K562 (cell line): ENCODE measurements around the gene SDCBP2. TPM values are rescaled to one million over a fixed set of nuclear protein-coding genes. Genes with fewer than 3 reads are reported as not detected.

Experiments
- CBX1 ChIP-seq: sonication (generic); IDR thresholded peaks from 2 replicates; pipeline ENCODE4 v1.6.1; 2016; ENCODE audit warnings: antibody characterized with exemption, low read depth, mild to moderate bottlenecking
- CHD2 ChIP-seq: IDR thresholded peaks from 2 replicates; pipeline ENCODE4 v1.6.1; 2011; ENCODE audit warnings: low read depth, low read length
- FIP1L1 ChIP-seq: fragments of 200-400 bp; formaldehyde crosslinking; IDR thresholded peaks from 2 replicates; pipeline ENCODE4 v1.6.1; 2018; ENCODE audit warnings: mild to moderate bottlenecking, low read depth, low read length; ENCODE audit not compliant: poor library complexity, severe bottlenecking
- FOXA1 ChIP-seq: fragments of 450-650 bp; IDR thresholded peaks from 2 replicates; pipeline ENCODE4 v1.6.1; 2016; ENCODE audit warnings: mild to moderate bottlenecking, borderline replicate concordance
- GABPA ChIP-seq: fragments of 200-800 bp; sonication (Bioruptor generic); conservative IDR thresholded peaks from 2 replicates; pipeline ENCODE4 v1.6.1; 2016; ENCODE audit warnings: low read depth, missing genetic modification characterization, missing compliant biosample characterization
- HNRNPUL1 ChIP-seq: fragments of 200-400 bp; formaldehyde crosslinking; IDR thresholded peaks from 2 replicates; pipeline ENCODE4 v1.6.1; 2017; ENCODE audit warnings: low read length
- ID3 ChIP-seq, 2 experiments: fragments of 250-450 bp in 1 of 2; fragments of 450-650 bp in 1 of 2; sonication (Bioruptor Pico) in 1 of 2; IDR thresholded peaks; 2 replicates each; pipeline versions ENCODE4 v1.6.1 to v1.8.0; 2016 to 2021; ENCODE audit warnings: mild to moderate bottlenecking in 2 of 2, moderate library complexity in 2 of 2, missing compliant biosample characterization in 1 of 2, missing genetic modification characterization in 1 of 2
- MBD2 ChIP-seq: sonication (generic); IDR thresholded peaks from 2 replicates; pipeline ENCODE4 v1.6.1; 2016; ENCODE audit warnings: low read depth, borderline replicate concordance
- PTBP1 ChIP-seq: fragments of 200-400 bp; formaldehyde crosslinking; IDR thresholded peaks from 2 replicates; pipeline ENCODE4 v1.6.1; 2017; ENCODE audit warnings: low read depth, low read length
- RBBP5 ChIP-seq: fragments of 200-600 bp; sonication (generic); IDR thresholded peaks from 2 replicates; pipeline ENCODE4 v1.6.1; 2012; ENCODE audit warnings: borderline replicate concordance, mild to moderate bottlenecking, low read length, control low read depth, inconsistent platforms; ENCODE audit not compliant: insufficient read depth, poor library complexity, severe bottlenecking
- RBM39 ChIP-seq: fragments of 200-400 bp; formaldehyde crosslinking; optimal IDR thresholded peaks from 2 replicates; pipeline ENCODE3; 2018; ENCODE audit warnings: low read depth, low read length
- RCOR1 ChIP-seq, 2 experiments: IDR thresholded peaks; 2 replicates each; pipeline ENCODE4 v1.6.1; 2012; ENCODE audit warnings: low read depth in 2 of 2, low read length in 2 of 2, borderline replicate concordance in 1 of 2, improper control_type of control experiment in 1 of 2
- ZC3H4 ChIP-seq: sonication (generic); formaldehyde crosslinking; IDR thresholded peaks from 2 replicates; pipeline ENCODE4 v1.9.0; 2021; ENCODE audit warnings: missing genetic modification reagents, borderline replicate concordance
- ZFX ChIP-seq: sonication (generic); formaldehyde crosslinking; IDR thresholded peaks from 2 replicates; pipeline ENCODE4 v1.8.0; 2022; ENCODE audit warnings: mild to moderate bottlenecking, missing genetic modification reagents, moderate library complexity
- ZNF133 ChIP-seq: fragments of 250-450 bp; sonication (Bioruptor Pico); IDR thresholded peaks from 2 replicates; pipeline ENCODE4 v1.4.0; 2020; ENCODE audit warnings: mild to moderate bottlenecking
- ZNF57 ChIP-seq: fragments of 450-650 bp; formaldehyde crosslinking; IDR thresholded peaks from 2 replicates; pipeline ENCODE4 v1.4.0; 2020; ENCODE audit warnings: mild to moderate bottlenecking, moderate library complexity
- polyA plus RNA-seq, 8 experiments: library from polyadenylated mRNA; depleted of rRNA in 4 of 8; stranded (reverse) in 5 of 8; unstranded in 3 of 8; fragments of >200 nt; fragmentation: Nextera tagmentation in 2 of 8; fragmentation: Illumina TruSeq in 1 of 8; extraction: Ambion mirVana in 2 of 8; extraction: Trizol in 1 of 8; gene quantifications; 2 replicates each; pipeline versions ENCODE4 v1.2.1 to v1.2.3, GENCODE V29; 2011 to 2014; ENCODE audit warnings: inconsistent platforms in 1 of 8, missing spikeins in 1 of 8
- total RNA-seq, 7 experiments: library from RNA; depleted of rRNA in 6 of 7; stranded (reverse); fragments of >200 nt in 6 of 7; fragmentation: Illumina TruSeq in 2 of 7; extraction: Trizol in 2 of 7; gene quantifications; 2 replicates each; pipeline versions ENCODE4 v1.2.1 to v1.2.3, GENCODE V29; 2011 to 2021; ENCODE audit warnings: low replicate concordance in 1 of 7
- TF ChIP-seq, protein P1 (sequence below): fragments of 450-650 bp; IDR thresholded peaks from 2 replicates; pipeline ENCODE4 v1.6.1; 2016; ENCODE audit warnings: low read depth
- TF ChIP-seq, protein P2 (sequence below): fragments of 450-650 bp; formaldehyde crosslinking; IDR thresholded peaks from 2 replicates; pipeline ENCODE4 v1.4.0; 2022; ENCODE audit warnings: missing genetic modification characterization

Gene SDCBP2
- total and polyA plus RNA-seq, 9 of the 15 experiments (the other 6 are each of a cell fraction or from before 2014, with no cell fraction given), result 0.06 to 1.2 (median 0.80) TPM

DNA sequence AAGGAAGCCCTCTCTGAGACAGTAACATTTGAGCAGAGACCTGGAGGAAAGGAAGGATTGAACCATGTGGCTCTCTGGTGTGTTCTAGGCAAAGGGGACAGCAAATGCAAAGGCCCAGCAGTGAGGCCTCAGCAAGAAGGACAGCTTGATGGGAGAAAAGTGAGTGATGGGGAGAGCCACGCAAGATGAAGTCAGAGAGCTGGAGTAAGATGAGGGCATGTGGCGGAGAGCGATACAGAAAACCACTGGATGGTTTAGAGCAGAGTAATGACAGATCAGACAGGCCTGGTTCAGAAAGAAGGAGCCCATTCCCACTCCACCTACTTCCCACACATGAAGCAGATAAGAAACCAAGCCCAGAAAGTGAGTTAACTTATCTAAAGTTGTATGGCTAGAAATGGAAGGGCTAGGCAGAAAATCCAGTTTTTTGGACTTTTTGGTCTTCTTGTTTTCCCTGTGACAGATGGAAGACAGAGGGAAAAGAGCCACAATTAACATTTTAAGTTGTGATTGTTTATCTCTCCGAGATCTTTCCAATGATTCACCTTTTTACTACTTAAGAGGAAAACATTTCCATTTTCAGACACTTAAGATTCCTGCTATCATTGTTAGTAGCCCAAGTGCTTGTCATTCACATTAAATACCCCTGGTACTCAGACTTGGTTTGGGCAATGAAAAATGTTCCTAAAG is 63.6 kb downstream of the SDCBP2 start (continued):
- TF ChIP-seq, protein P1, sequence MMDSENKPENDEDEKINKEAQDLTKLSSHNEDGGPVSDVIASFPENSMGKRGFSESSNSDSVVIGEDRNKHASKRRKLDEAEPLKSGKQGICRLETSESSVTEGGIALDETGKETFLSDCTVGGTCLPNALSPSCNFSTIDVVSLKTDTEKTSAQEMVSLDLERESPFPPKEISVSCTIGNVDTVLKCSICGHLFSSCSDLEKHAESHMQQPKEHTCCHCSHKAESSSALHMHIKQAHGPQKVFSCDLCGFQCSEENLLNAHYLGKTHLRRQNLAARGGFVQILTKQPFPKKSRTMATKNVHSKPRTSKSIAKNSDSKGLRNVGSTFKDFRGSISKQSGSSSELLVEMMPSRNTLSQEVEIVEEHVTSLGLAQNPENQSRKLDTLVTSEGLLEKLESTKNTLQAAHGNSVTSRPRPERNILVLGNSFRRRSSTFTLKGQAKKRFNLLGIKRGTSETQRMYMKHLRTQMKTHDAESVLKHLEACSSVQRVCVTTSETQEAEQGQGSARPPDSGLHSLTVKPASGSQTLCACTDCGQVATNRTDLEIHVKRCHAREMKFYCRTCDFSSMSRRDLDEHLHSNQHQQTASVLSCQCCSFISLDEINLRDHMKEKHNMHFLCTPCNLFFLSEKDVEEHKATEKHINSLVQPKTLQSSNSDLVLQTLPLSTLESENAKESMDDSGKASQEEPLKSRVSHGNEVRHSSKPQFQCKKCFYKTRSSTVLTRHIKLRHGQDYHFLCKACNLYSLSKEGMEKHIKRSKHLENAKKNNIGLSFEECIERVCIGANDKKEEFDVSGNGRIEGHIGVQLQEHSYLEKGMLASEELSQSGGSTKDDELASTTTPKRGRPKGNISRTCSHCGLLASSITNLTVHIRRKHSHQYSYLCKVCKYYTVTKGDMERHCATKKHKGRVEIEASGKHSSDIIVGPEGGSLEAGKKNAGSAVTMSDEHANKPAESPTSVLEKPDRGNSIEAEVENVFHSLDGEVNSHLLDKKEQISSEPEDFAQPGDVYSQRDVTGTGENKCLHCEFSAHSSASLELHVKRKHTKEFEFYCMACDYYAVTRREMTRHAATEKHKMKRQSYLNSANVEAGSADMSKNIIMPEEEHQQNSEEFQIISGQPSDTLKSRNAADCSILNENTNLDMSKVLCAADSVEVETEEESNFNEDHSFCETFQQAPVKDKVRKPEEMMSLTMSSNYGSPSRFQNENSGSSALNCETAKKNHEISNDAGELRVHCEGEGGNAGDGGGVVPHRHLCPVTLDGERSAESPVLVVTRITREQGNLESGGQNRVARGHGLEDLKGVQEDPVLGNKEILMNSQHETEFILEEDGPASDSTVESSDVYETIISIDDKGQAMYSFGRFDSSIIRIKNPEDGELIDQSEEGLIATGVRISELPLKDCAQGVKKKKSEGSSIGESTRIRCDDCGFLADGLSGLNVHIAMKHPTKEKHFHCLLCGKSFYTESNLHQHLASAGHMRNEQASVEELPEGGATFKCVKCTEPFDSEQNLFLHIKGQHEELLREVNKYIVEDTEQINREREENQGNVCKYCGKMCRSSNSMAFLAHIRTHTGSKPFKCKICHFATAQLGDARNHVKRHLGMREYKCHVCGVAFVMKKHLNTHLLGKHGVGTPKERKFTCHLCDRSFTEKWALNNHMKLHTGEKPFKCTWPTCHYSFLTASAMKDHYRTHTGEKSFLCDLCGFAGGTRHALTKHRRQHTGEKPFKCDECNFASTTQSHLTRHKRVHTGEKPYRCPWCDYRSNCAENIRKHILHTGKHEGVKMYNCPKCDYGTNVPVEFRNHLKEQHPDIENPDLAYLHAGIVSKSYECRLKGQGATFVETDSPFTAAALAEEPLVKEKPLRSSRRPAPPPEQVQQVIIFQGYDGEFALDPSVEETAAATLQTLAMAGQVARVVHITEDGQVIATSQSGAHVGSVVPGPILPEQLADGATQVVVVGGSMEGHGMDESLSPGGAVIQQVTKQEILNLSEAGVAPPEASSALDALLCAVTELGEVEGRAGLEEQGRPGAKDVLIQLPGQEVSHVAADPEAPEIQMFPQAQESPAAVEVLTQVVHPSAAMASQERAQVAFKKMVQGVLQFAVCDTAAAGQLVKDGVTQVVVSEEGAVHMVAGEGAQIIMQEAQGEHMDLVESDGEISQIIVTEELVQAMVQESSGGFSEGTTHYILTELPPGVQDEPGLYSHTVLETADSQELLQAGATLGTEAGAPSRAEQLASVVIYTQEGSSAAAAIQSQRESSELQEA, result no peak
- TF ChIP-seq ZNF57 (CRISPR knock-in tag) (no peak), ZC3H4 (CRISPR knock-in tag) (no peak), HNRNPUL1 (no peak), RCOR1 (IDR thresholded peaks at IDR 0.05; ENCODE audit: borderline replicate concordance in 1 of 2, low read depth in 2 of 2, low read length in 2 of 2) (peak in 1 of 2 experiments; percentile 72; a peak in 1 of 4 replicates), CHD2 (no peak), MBD2 (no peak), ID3 (CRISPR knock-in tag; IDR thresholded peaks at IDR 0.05) (no peak), ID3 (tag; IDR thresholded peaks at IDR 0.05) (0 out of 2 replicates have a peak, but pooled peaks have one; percentile 18), RBBP5 (no peak), PTBP1 (no peak), ZFX (peak; percentile 51; the same call in 1 of the 2 replicates), CBX1 (no peak), FOXA1 (no peak), RBM39 (no peak), GABPA (no peak), FIP1L1 (no peak), ZNF133 (no peak)
- TF ChIP-seq, protein P2, sequence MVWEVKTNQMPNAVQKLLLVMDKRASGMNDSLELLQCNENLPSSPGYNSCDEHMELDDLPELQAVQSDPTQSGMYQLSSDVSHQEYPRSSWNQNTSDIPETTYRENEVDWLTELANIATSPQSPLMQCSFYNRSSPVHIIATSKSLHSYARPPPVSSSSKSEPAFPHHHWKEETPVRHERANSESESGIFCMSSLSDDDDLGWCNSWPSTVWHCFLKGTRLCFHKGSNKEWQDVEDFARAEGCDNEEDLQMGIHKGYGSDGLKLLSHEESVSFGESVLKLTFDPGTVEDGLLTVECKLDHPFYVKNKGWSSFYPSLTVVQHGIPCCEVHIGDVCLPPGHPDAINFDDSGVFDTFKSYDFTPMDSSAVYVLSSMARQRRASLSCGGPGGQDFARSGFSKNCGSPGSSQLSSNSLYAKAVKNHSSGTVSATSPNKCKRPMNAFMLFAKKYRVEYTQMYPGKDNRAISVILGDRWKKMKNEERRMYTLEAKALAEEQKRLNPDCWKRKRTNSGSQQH (CRISPR knock-in tag), result no peak
